ENCODE results near the gene N4BP2L2. TPM values are rescaled to one million over a fixed set of nuclear protein-coding genes. Genes with fewer than 3 reads are reported as not detected.

Gene N4BP2L2
- polyA plus RNA-seq, 1 donor from 2014 or later: 317 TPM

DNA sequence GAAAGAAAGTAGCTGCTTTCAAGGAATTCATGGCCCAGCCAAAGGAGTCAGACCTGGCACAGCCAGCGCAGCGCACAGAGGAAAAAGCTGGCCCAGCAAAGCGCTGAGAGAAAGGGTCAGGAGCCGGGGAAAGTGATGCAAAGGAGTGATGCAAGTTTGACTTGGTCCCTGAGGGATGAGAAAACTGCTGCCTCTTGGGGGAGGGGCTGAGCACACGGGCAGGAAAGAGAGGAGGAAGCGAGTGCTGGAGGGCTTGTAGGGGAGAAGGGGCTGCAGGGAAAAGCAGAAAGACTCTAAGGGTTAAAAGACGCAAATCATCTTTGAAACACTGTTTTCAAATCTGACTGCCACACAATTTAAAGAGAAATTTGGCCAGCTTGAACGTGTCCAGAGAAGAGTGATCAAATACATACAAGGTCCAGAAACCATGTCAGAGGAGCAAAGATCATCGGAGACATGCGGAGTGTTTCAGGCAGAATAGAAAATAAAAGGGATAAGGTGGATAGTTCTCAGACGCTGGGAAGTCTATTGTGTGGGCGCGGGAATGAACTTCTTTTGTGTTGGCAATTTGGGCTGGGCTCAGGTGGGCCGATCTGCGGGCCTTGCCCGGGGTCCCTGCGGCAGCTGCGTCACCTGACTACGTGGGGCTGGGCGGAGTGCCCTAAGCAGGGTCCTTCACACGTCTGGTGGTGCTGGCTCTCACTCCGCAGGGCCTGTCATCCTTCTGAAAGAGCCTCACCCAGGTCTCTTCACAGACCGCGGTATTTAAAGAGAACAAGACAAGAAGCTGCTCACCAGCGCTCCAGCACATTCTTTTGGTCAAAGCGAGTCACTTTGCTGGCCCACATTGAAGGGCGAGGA lies 128.8 kb downstream of the N4BP2L2 start:
- no peak overlapping the region for H3K9ac ChIP-seq (ENCODE audit: low read length)
- H3K4me2 ChIP-seq (ENCODE audit: low read length): no peak overlapping the region

GRCh38 chr13:32409001-32409313 lies 129.6 kb downstream of the N4BP2L2 start:
- Histone ChIP-seq H3K4me2 (ENCODE audit: low read length) (no peak overlapping the region), H3K36me3 (ENCODE audit: insufficient read depth, low read length) (no peaks in the 10 kb centered on the region), H3K9me3 (ENCODE audit: low read length) (no peaks in the 10 kb centered on the region), H3K9ac (ENCODE audit: low read length) (no peak overlapping the region), H3F3A (ENCODE audit: insufficient read depth, low read length, poor library complexity, severe bottlenecking) (no peaks in the 10 kb centered on the region), H2AFZ (ENCODE audit: low read depth, low read length) (no peak overlapping the region), H3K4me3 (ENCODE audit: low read length) (no peak overlapping the region), H3K79me2 (replicated peaks; ENCODE audit: insufficient read depth, low read length) (no peaks in the 10 kb centered on the region), H3K27me3 (ENCODE audit: insufficient read depth, low read depth, low read length) (peaks cover 7% of the 10 kb centered on the region), H3K27ac (ENCODE audit: low read length) (no peak overlapping the region), H3K9me2 (ENCODE audit: insufficient read depth, low read length) (no peaks in the 10 kb centered on the region), H4K20me1 (ENCODE audit: insufficient read depth) (no peaks in the 10 kb centered on the region)
- no peak for TF ChIP-seq TAF1 (IDR thresholded peaks at IDR 0.05; ENCODE audit: low read depth)
- no peak for TF ChIP-seq POLR2AphosphoS5 (IDR thresholded peaks at IDR 0.05)
- no peak for TF ChIP-seq MXI1 (conservative IDR thresholded peaks at IDR 0.05; ENCODE audit: poor library complexity, severe bottlenecking)
- TF ChIP-seq EP300 (conservative IDR thresholded peaks at IDR 0.05; ENCODE audit: poor library complexity, severe bottlenecking): no peak

More for the DNA sequence above, 128.8 kb downstream of the N4BP2L2 start:
- Histone ChIP-seq H3K36me3 (ENCODE audit: insufficient read depth, low read length) (no peaks in the 10 kb centered on the region), H4K20me1 (ENCODE audit: insufficient read depth) (no peaks in the 10 kb centered on the region), H2AFZ (ENCODE audit: low read depth, low read length) (no peak overlapping the region), H3K27ac (ENCODE audit: low read length) (no peak overlapping the region), H3K4me3 (ENCODE audit: low read length) (peak overlapping the region; percentile 40), H3K79me2 (replicated peaks; ENCODE audit: insufficient read depth, low read length) (no peaks in the 10 kb centered on the region), H3K9me2 (ENCODE audit: insufficient read depth, low read length) (no peaks in the 10 kb centered on the region), H3F3A (ENCODE audit: insufficient read depth, low read length, poor library complexity, severe bottlenecking) (no peaks in the 10 kb centered on the region), H3K9me3 (ENCODE audit: low read length) (no peaks in the 10 kb centered on the region), H3K27me3 (ENCODE audit: insufficient read depth, low read depth, low read length) (peaks cover 7% of the 10 kb centered on the region)
- TF ChIP-seq EP300 (conservative IDR thresholded peaks at IDR 0.05; ENCODE audit: poor library complexity, severe bottlenecking): no peak
- no peak for TF ChIP-seq REST (IDR thresholded peaks at IDR 0.05; ENCODE audit: borderline replicate concordance)
- TF ChIP-seq TAF1 (IDR thresholded peaks at IDR 0.05; ENCODE audit: low read depth): no peak
- TF ChIP-seq MXI1 (conservative IDR thresholded peaks at IDR 0.05; ENCODE audit: poor library complexity, severe bottlenecking): no peak
- TF ChIP-seq, protein P1, sequence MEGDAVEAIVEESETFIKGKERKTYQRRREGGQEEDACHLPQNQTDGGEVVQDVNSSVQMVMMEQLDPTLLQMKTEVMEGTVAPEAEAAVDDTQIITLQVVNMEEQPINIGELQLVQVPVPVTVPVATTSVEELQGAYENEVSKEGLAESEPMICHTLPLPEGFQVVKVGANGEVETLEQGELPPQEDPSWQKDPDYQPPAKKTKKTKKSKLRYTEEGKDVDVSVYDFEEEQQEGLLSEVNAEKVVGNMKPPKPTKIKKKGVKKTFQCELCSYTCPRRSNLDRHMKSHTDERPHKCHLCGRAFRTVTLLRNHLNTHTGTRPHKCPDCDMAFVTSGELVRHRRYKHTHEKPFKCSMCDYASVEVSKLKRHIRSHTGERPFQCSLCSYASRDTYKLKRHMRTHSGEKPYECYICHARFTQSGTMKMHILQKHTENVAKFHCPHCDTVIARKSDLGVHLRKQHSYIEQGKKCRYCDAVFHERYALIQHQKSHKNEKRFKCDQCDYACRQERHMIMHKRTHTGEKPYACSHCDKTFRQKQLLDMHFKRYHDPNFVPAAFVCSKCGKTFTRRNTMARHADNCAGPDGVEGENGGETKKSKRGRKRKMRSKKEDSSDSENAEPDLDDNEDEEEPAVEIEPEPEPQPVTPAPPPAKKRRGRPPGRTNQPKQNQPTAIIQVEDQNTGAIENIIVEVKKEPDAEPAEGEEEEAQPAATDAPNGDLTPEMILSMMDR (IDR thresholded peaks at IDR 0.05; ENCODE audit: poor library complexity, severe bottlenecking): no peak
- no peak for TF ChIP-seq SMC3 (conservative IDR thresholded peaks at IDR 0.05; ENCODE audit: poor library complexity)
- no peak for TF ChIP-seq RAD21 (conservative IDR thresholded peaks at IDR 0.05)
- no peak for TF ChIP-seq POLR2AphosphoS5 (IDR thresholded peaks at IDR 0.05)
- TF ChIP-seq EZH2 (IDR thresholded peaks at IDR 0.05; ENCODE audit: borderline replicate concordance, insufficient read depth, low read length, poor library complexity, severe bottlenecking): no peak

All from neural cell (in vitro differentiated cells).